HCT116 (cell line): Measurements from ENCODE around the gene PRKAG2. TPM values are rescaled to one million over a fixed set of nuclear protein-coding genes. Genes with fewer than 3 reads are reported as not detected.

Source experiments
- ATAC-seq: fragments of 200-7000 bp; cut with Tn5 transposase; 2 replicates; pipeline ENCODE4 v1.9.1; 2020; ENCODE audit warnings: mild to moderate bottlenecking, moderate library complexity
- BruUV-seq: library from RNA; stranded (reverse); fragments of 400-500 nt; replicated peaks from 2 replicates; lab custom pipeline; 2021; lab: Mats Ljungman, UMichigan
- CTCF ChIA-PET: fragments of 300-600 bp; sonication (Branson Sonifier 250); formaldehyde crosslinking; loops from one replicate; lab custom pipeline; 2021; ENCODE audit warnings: antibody characterized with exemption; lab: Charles Lee
- POLR2A ChIA-PET: fragments of 300-600, 350-600 bp; sonication (Branson Sonifier 250); formaldehyde crosslinking; loops from one replicate; lab custom pipeline; 2021; ENCODE audit warnings: antibody characterized with exemption; lab: Charles Lee
- RAD21 ChIA-PET, 2 experiments: fragments of 300-600 bp; sonication (Branson Sonifier 250); formaldehyde crosslinking; loops; one replicate each; lab custom pipeline; 2023; ENCODE audit warnings: low total read pairs in 2 of 2; ENCODE audit not compliant: uncharacterized antibody in 2 of 2, unreplicated experiment in 2 of 2, low non-redundant PET in 1 of 2; lab: Charles Lee
- DNase-seq: peaks from one replicate; pipeline ENCODE4 v3.0.0-alpha.2; 2010; ENCODE audit warnings: low read depth, low spot score
- H2AFZ ChIP-seq: fragments of 200-600 bp; shearing (Covaris generic), sonication (generic); 2 replicates; pipeline ENCODE4 v1.6.1; 2017; ENCODE audit warnings: low read depth, mixed run types, mixed read lengths, antibody characterized with exemption, low read length; ENCODE audit not compliant: poor library complexity, severe bottlenecking
- H3K27ac ChIP-seq: 2 replicates; pipeline ENCODE4 v1.5.1; 2012; ENCODE audit warnings: low read depth, low read length
- H3K27me3 ChIP-seq: fragments of 200-600 bp; sonication (generic); 2 replicates; pipeline ENCODE4 v1.6.1; 2016; ENCODE audit warnings: mixed run types, low read length, mixed read lengths; ENCODE audit not compliant: insufficient read depth
- H3K36me3 ChIP-seq, 2 experiments: fragments of 200-500 bp in 1 of 2; fragments of 200-600 bp in 1 of 2; sonication (Bioruptor generic) in 1 of 2; sonication (generic) in 1 of 2; 2 replicates each; pipeline versions ENCODE4 v1.5.1 to v1.6.1; 2014 to 2016; ENCODE audit warnings: low read length in 2 of 2, inconsistent platforms in 1 of 2, mixed read lengths in 1 of 2, mixed run types in 1 of 2; ENCODE audit not compliant: insufficient read depth in 2 of 2, control insufficient read depth in 1 of 2
- H3K4me1 ChIP-seq, 2 experiments: fragments of 200-600 bp in 1 of 2; sonication (generic) in 1 of 2; 2 replicates each; pipeline versions ENCODE4 v1.5.1 to v1.6.1; 2012 to 2017; ENCODE audit warnings: low read length in 2 of 2, inconsistent platforms in 1 of 2, mild to moderate bottlenecking in 1 of 2, mixed read lengths in 1 of 2, mixed run types in 1 of 2, moderate library complexity in 1 of 2; ENCODE audit not compliant: insufficient read depth in 2 of 2, control insufficient read depth in 1 of 2
- H3K4me2 ChIP-seq: fragments of 200-600 bp; sonication (generic); 2 replicates; pipeline ENCODE4 v1.6.1; 2017; ENCODE audit warnings: mixed run types, low read length, mixed read lengths
- H3K4me3 ChIP-seq, 2 experiments: fragments of 200-600 bp in 1 of 2; sonication (generic) in 1 of 2; replicated peaks in 1 of 2; 2 replicates each; pipeline ENCODE4 v1.5.1; 2011 to 2016; ENCODE audit warnings: low read length in 2 of 2, control low read depth in 1 of 2, low read depth in 1 of 2, mild to moderate bottlenecking in 1 of 2, mixed read lengths in 1 of 2, mixed run types in 1 of 2
- H3K79me2 ChIP-seq: fragments of 200-600 bp; sonication (generic); 2 replicates; pipeline ENCODE4 v1.6.1; 2017; ENCODE audit warnings: mild to moderate bottlenecking, mixed run types, low read length, moderate library complexity, mixed read lengths; ENCODE audit not compliant: insufficient read depth
- H3K9ac ChIP-seq: fragments of 200-600 bp; sonication (generic); 2 replicates; pipeline ENCODE4 v1.6.1; 2016; ENCODE audit warnings: low read length, mixed read lengths
- H3K9me2 ChIP-seq: fragments of 200-600 bp; sonication (generic), shearing (Covaris generic); 2 replicates; pipeline ENCODE4 v1.6.1; 2017; ENCODE audit warnings: mixed run types, mild to moderate bottlenecking, moderate library complexity; ENCODE audit not compliant: insufficient read depth
- H3K9me3 ChIP-seq, 2 experiments: fragments of 200-500 bp in 1 of 2; fragments of 200-600 bp in 1 of 2; sonication (Bioruptor generic) in 1 of 2; sonication (generic) in 1 of 2; 2 replicates each; pipeline ENCODE4 v1.6.1; 2014 to 2017; ENCODE audit warnings: low read length in 2 of 2, mixed read lengths in 2 of 2, inconsistent platforms in 1 of 2, low read depth in 1 of 2, mild to moderate bottlenecking in 1 of 2, mixed run types in 1 of 2, moderate library complexity in 1 of 2; ENCODE audit not compliant: control insufficient read depth in 1 of 2, insufficient read depth in 1 of 2
- H4K20me1 ChIP-seq: fragments of 200-600 bp; sonication (generic), shearing (Covaris generic); 2 replicates; pipeline ENCODE4 v1.6.1; 2017; ENCODE audit warnings: mixed run types, mild to moderate bottlenecking, moderate library complexity; ENCODE audit not compliant: insufficient read depth
- CBX3 ChIP-seq: IDR thresholded peaks from 2 replicates; pipeline ENCODE4 v1.6.1; 2012; ENCODE audit warnings: low read depth
- CEBPB ChIP-seq: IDR thresholded peaks from 2 replicates; pipeline ENCODE4 v1.6.1; 2012; ENCODE audit warnings: low read depth
- EGR1 ChIP-seq: IDR thresholded peaks from 2 replicates; pipeline ENCODE4 v1.6.1; 2012; ENCODE audit warnings: low read depth
- EZH2phosphoT487 ChIP-seq: fragments of 200-600 bp; IDR thresholded peaks from 2 replicates; pipeline ENCODE4 v1.6.1; 2018; ENCODE audit warnings: antibody characterized with exemption, borderline replicate concordance
- JUND ChIP-seq: IDR thresholded peaks from 2 replicates; pipeline ENCODE4 v1.6.1; 2012
- POLR2A ChIP-seq: IDR thresholded peaks from 2 replicates; pipeline ENCODE4 v1.7.0; 2011; ENCODE audit warnings: borderline replicate concordance; ENCODE audit not compliant: insufficient read depth, insufficient read length; ENCODE audit errors: extremely low read depth
- RAD21 ChIP-seq: IDR thresholded peaks from 2 replicates; pipeline ENCODE4 v1.6.1; 2012; ENCODE audit warnings: low read depth, mild to moderate bottlenecking
- SIN3A ChIP-seq: IDR thresholded peaks from 2 replicates; pipeline ENCODE4 v1.6.1; 2012; ENCODE audit warnings: low read depth
- SRF ChIP-seq: IDR thresholded peaks from 2 replicates; pipeline ENCODE4 v1.6.1; 2012; ENCODE audit warnings: low read depth
- TCF7L2 ChIP-seq: IDR thresholded peaks from 2 replicates; pipeline ENCODE4 v1.7.0; 2011; ENCODE audit warnings: borderline replicate concordance, inconsistent platforms; ENCODE audit not compliant: insufficient read depth, insufficient read length; ENCODE audit errors: extremely low read depth
- YY1 ChIP-seq: IDR thresholded peaks from 2 replicates; pipeline ENCODE4 v1.6.1; 2011; ENCODE audit warnings: low read length, low read depth, moderate library complexity, mild to moderate bottlenecking; ENCODE audit not compliant: insufficient replicate concordance; ENCODE audit errors: extremely low read depth
- ZFX ChIP-seq: fragments of 450-650 bp; IDR thresholded peaks from 2 replicates; pipeline ENCODE4 v1.6.1; 2017
- ZNF274 ChIP-seq: fragments of 200-500 bp; sonication (Bioruptor generic); IDR thresholded peaks from 2 replicates; pipeline ENCODE4 v1.6.1; 2014; ENCODE audit warnings: mild to moderate bottlenecking, low read depth, low read length, inconsistent platforms
- intact Hi-C: fragments of 100-400 bp; cut with micrococcal nuclease; formaldehyde crosslinking; loops from 2 replicates; pipeline ENCODE4 v1.10.0; 2022
- total RNA-seq: library from RNA; stranded (reverse); gene quantifications from one replicate; pipeline ENCODE4 v1.2.1, GENCODE V29; 2021; ENCODE audit not compliant: unreplicated experiment
- TF ChIP-seq, protein P1 (sequence below), 3 experiments: fragments of 200-600 bp in 1 of 3; sonication (generic) in 1 of 3; IDR thresholded peaks in 2 of 3; conservative IDR thresholded peaks in 1 of 3; 2 replicates each; pipeline ENCODE4 v1.5.1; 2012 to 2017; ENCODE audit warnings: low read depth in 2 of 3, low read length in 2 of 3, antibody characterized with exemption in 1 of 3, borderline replicate concordance in 1 of 3, control low read depth in 1 of 3, mild to moderate bottlenecking in 1 of 3, mixed read lengths in 1 of 3, mixed run types in 1 of 3, moderate library complexity in 1 of 3; ENCODE audit not compliant: insufficient read depth in 1 of 3

The PRKAG2 gene
- total RNA-seq, 1 experiment from 2014 or later, result 23.6 TPM

DNA sequence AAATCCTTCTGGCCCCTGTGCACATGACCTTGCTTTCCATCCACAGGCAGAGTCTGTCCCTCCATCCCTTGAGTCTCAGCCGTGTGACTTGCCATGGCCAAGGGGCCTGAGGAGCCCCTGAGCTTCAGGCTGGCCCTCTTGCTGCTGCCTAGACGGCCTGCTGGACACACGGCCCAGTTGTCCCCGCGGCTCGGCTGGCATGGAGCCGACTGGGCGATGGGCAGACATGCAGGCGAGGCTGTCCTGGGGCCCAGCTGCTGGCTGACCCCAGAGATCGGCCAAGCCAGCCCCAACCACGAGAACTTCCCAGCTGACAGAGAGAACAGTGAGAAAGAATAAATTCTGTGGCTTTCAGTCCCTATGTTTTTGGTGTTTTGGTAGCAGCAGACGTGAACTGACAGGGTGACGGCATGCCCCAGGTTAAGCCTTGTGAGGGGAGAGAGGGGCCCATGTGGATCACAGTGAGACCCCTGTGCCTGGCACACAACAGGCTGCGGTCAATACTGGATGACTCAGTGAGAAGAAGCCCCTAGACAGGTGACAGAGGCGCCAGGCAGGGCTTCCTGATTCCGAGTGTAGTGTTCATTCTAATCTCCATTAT, 11.7 kb downstream of the PRKAG2 start:
- H3K4me1 ChIP-seq, result no peaks in the 10 kb centered on the region
- TF ChIP-seq CEBPB (no peak), EGR1 (no peak), YY1 (no peak), POLR2A (no peak), SRF (no peak), ZNF274 (no peak), ZFX (no peak), JUND (no peak), RAD21 (no peak), SIN3A (no peak), CBX3 (no peak), EZH2phosphoT487 (no peak), TCF7L2 (no peak)
- TF ChIP-seq, protein P1, sequence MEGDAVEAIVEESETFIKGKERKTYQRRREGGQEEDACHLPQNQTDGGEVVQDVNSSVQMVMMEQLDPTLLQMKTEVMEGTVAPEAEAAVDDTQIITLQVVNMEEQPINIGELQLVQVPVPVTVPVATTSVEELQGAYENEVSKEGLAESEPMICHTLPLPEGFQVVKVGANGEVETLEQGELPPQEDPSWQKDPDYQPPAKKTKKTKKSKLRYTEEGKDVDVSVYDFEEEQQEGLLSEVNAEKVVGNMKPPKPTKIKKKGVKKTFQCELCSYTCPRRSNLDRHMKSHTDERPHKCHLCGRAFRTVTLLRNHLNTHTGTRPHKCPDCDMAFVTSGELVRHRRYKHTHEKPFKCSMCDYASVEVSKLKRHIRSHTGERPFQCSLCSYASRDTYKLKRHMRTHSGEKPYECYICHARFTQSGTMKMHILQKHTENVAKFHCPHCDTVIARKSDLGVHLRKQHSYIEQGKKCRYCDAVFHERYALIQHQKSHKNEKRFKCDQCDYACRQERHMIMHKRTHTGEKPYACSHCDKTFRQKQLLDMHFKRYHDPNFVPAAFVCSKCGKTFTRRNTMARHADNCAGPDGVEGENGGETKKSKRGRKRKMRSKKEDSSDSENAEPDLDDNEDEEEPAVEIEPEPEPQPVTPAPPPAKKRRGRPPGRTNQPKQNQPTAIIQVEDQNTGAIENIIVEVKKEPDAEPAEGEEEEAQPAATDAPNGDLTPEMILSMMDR (IDR thresholded peaks at IDR 0.05 in 2 of 3, conservative IDR thresholded peaks at IDR 0.05 in 1 of 3; ENCODE audit: borderline replicate concordance in 1 of 3, insufficient read depth in 1 of 3, low read depth in 2 of 3, low read length in 2 of 3), result no peak
- no peaks in the 10 kb centered on the region for H3K9me3 ChIP-seq
- DNase-seq, result no peak
- H3K4me2 ChIP-seq, result no peak overlapping the region
- no peak for ATAC-seq
- no TSS peak for BruUV-seq
- H3K36me3 ChIP-seq, result no peaks in the 10 kb centered on the region
- H3K79me2 ChIP-seq, result no peaks in the 10 kb centered on the region
- intact Hi-C loops, result no loop called here
- no peaks in the 10 kb centered on the region for H3K9me2 ChIP-seq
- no peak overlapping the region for H2AFZ ChIP-seq
- H3K9ac ChIP-seq, result no peak overlapping the region
- H3K4me3 ChIP-seq, result no peak overlapping the region
- no peaks in the 10 kb centered on the region for H3K27me3 ChIP-seq
- no peaks in the 10 kb centered on the region for H4K20me1 ChIP-seq
- H3K27ac ChIP-seq, result no peak overlapping the region
- POLR2A ChIA-PET, result no interaction called here
- RAD21 ChIA-PET, result no interaction called here
- CTCF ChIA-PET, result no interaction called here
